Measurements from ENCODE around the gene ARHGAP24. TPM values are rescaled to one million over a fixed set of nuclear protein-coding genes. Genes with fewer than 3 reads are reported as not detected.

ARHGAP24 gene
- total RNA-seq, 2 experiments from 2014 or later = not detected

- ChIA-PET CTCF (interaction anchor here (0.9 kb wide), 1 partner anchor 9 kb away, joined by 3 read pairs; no protein-coding TSS in a partner anchor), POLR2A (no interaction called here)
- Mint-ChIP-seq H3K4me3 (no peak overlapping the region), H3K9me3 (no peaks in the 10 kb centered on the region), H3K27me3 (no peaks in the 10 kb centered on the region), H3K27ac (no peak overlapping the region), H3K4me1 (no peaks in the 10 kb centered on the region), H3K36me3 (ENCODE audit: low read depth) (no peaks in the 10 kb centered on the region)
- no peak for DNase-seq
These were observed 120.3 kb downstream of the ARHGAP24 start for GRCh38 chr4:85595098-85595775.

- Mint-ChIP-seq H3K36me3 (ENCODE audit: low read depth) (no peaks in the 10 kb centered on the region), H3K4me3 (no peak overlapping the region), H3K27ac (no peak overlapping the region), H3K27me3 (no peaks in the 10 kb centered on the region), H3K9me3 (no peaks in the 10 kb centered on the region), H3K4me1 (no peaks in the 10 kb centered on the region)
- POLR2A ChIA-PET = no interaction called here
- DNase-seq = no peak
- CTCF ChIA-PET = interaction anchor here (0.9 kb wide), 1 partner anchor 9 kb away, joined by 3 read pairs; no protein-coding TSS in a partner anchor
These were observed 121.0 kb downstream of the ARHGAP24 start for GRCh38 chr4:85595796-85596559.

DNA sequence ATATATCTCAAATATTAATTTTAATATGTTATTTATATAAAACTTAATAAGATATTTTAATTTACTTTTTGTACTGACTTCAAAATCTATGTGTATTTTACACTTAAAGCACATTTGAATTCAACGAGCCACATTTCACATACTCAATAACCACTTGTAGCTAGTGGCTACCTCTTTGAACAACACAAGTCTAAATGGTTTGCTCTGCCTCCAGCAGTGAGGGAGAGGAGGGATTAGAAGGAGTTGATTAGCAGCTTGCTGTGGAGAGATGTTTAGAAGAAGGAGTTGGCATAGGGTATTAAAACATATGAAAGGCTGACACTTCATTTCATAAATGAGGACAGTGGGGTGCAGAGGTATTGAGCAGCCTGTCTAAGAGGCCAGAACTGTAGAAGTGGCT is 124.0 kb downstream of the ARHGAP24 start:
- Mint-ChIP-seq H3K4me1 (no peaks in the 10 kb centered on the region), H3K9me3 (no peaks in the 10 kb centered on the region), H3K4me3 (no peak overlapping the region), H3K27ac (no peak overlapping the region), H3K36me3 (ENCODE audit: low read depth) (no peaks in the 10 kb centered on the region), H3K27me3 (no peaks in the 10 kb centered on the region)
- POLR2A ChIA-PET = no interaction called here
- CTCF ChIA-PET = no interaction called here
- DNase-seq = no peak

GRCh38 chr4:85600501-85600900 is 125.6 kb downstream of the ARHGAP24 start:
- no peak overlapping the region for H3K27ac Mint-ChIP-seq
- ChIA-PET CTCF (no interaction called here), POLR2A (no interaction called here)
- no peaks in the 10 kb centered on the region for H3K27me3 Mint-ChIP-seq
- H3K4me1 Mint-ChIP-seq = no peaks in the 10 kb centered on the region
- DNase-seq = no peak
- no peak overlapping the region for H3K4me3 Mint-ChIP-seq
- no peaks in the 10 kb centered on the region for H3K36me3 Mint-ChIP-seq (ENCODE audit: low read depth)
- no peaks in the 10 kb centered on the region for H3K9me3 Mint-ChIP-seq

- Mint-ChIP-seq H3K9me3 (no peaks in the 10 kb centered on the region), H3K27me3 (no peaks in the 10 kb centered on the region), H3K4me3 (no peak overlapping the region), H3K4me1 (no peaks in the 10 kb centered on the region), H3K36me3 (ENCODE audit: low read depth) (no peaks in the 10 kb centered on the region), H3K27ac (no peak overlapping the region)
- DNase-seq = no peak
- CTCF ChIA-PET = no interaction called here
- POLR2A ChIA-PET = no interaction called here
These were observed 128.7 kb downstream of the ARHGAP24 start for GRCh38 chr4:85603437-85604336.

DNA sequence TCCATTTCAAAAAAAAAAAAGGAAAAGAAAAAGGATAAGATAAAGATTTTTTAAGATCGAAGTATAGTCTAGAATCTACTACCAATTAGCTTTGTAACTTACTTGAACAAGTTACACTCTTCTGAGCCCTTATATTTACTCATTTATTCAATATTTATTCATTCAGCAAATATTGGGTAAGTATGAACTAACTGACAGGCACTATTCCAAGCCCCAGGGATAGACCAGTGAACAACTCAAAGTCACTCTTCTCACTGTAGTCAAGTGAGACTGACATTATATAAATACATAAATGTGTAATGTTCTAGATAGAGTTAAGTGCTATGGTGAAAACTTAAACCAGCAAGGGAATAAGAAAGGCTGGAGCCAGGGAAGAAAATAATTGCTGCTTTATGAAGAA is 131.6 kb downstream of the ARHGAP24 start:
- H3K27ac Mint-ChIP-seq = no peak overlapping the region
- DNase-seq = no peak
- no peaks in the 10 kb centered on the region for H3K9me3 Mint-ChIP-seq
- H3K4me3 Mint-ChIP-seq = no peak overlapping the region
- no peaks in the 10 kb centered on the region for H3K36me3 Mint-ChIP-seq (ENCODE audit: low read depth)
- CTCF ChIA-PET = interaction anchor here (0.6 kb wide), 1 partner anchor 22 kb away, joined by 3 read pairs; no protein-coding TSS in a partner anchor
- H3K4me1 Mint-ChIP-seq = no peaks in the 10 kb centered on the region
- POLR2A ChIA-PET = no interaction called here
- H3K27me3 Mint-ChIP-seq = no peaks in the 10 kb centered on the region

- Mint-ChIP-seq H3K36me3 (ENCODE audit: low read depth) (no peaks in the 10 kb centered on the region), H3K27me3 (no peaks in the 10 kb centered on the region), H3K9me3 (no peaks in the 10 kb centered on the region), H3K4me3 (no peak overlapping the region), H3K4me1 (no peaks in the 10 kb centered on the region), H3K27ac (no peak overlapping the region)
- DNase-seq = no peak
- ChIA-PET POLR2A (no interaction called here), CTCF (no interaction called here)
These were observed 132.7 kb downstream of the ARHGAP24 start for GRCh38 chr4:85607624-85608023.

GRCh38 chr4:85610450-85610849 is 135.5 kb downstream of the ARHGAP24 start:
- Mint-ChIP-seq H3K36me3 (ENCODE audit: low read depth) (no peaks in the 10 kb centered on the region), H3K9me3 (no peaks in the 10 kb centered on the region), H3K27me3 (no peaks in the 10 kb centered on the region), H3K27ac (no peak overlapping the region), H3K4me1 (no peaks in the 10 kb centered on the region), H3K4me3 (no peak overlapping the region)
- ChIA-PET CTCF (no interaction called here), POLR2A (no interaction called here)
- no peak for DNase-seq

DNA sequence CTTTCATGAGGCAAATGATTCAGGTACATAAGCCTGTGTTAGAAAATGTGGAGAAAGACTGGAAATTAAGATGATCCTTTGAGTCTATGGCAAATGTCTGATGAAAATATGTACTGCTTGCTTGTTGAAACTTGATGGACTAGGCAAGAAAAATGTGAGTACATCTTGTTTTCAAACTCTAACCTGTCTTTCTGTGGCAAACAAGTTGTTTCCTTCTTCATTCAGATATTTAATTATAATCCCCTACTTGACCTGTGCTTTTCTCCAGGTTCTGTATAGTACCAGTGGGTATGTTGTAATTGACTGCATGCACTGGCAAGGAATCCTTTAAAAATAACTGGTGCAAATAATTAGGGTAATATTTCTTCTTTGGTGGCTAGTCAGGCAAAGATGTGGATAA is 136.7 kb downstream of the ARHGAP24 start:
- CTCF ChIA-PET = no interaction called here

GRCh38 chr4:85613901-85614300 is 139.0 kb downstream of the ARHGAP24 start:
- CTCF ChIA-PET = no interaction called here

More for the DNA sequence above, 136.7 kb downstream of the ARHGAP24 start:
- H3K27me3 Mint-ChIP-seq = no peaks in the 10 kb centered on the region
- H3K36me3 Mint-ChIP-seq (ENCODE audit: low read depth) = no peaks in the 10 kb centered on the region
- H3K4me3 Mint-ChIP-seq = no peak overlapping the region
- no peaks in the 10 kb centered on the region for H3K9me3 Mint-ChIP-seq
- H3K4me1 Mint-ChIP-seq = no peaks in the 10 kb centered on the region
- POLR2A ChIA-PET = no interaction called here
- DNase-seq = no peak
- no peak overlapping the region for H3K27ac Mint-ChIP-seq

GRCh38 chr4:85615952-85616351 is 141.0 kb downstream of the ARHGAP24 start:
- Mint-ChIP-seq H3K27ac (no peak overlapping the region), H3K4me1 (no peaks in the 10 kb centered on the region), H3K36me3 (ENCODE audit: low read depth) (no peaks in the 10 kb centered on the region), H3K4me3 (no peak overlapping the region), H3K9me3 (no peaks in the 10 kb centered on the region), H3K27me3 (no peaks in the 10 kb centered on the region)
- ChIA-PET POLR2A (no interaction called here), CTCF (no interaction called here)
- DNase-seq = no peak

More at GRCh38 chr4:85613901-85614300, 139.0 kb downstream of the ARHGAP24 start:
- no peaks in the 10 kb centered on the region for H3K4me1 Mint-ChIP-seq
- no peaks in the 10 kb centered on the region for H3K9me3 Mint-ChIP-seq
- POLR2A ChIA-PET = no interaction called here
- H3K36me3 Mint-ChIP-seq (ENCODE audit: low read depth) = no peaks in the 10 kb centered on the region
- no peak overlapping the region for H3K4me3 Mint-ChIP-seq
- no peak for DNase-seq
- H3K27me3 Mint-ChIP-seq = no peaks in the 10 kb centered on the region
- no peak overlapping the region for H3K27ac Mint-ChIP-seq

DNA sequence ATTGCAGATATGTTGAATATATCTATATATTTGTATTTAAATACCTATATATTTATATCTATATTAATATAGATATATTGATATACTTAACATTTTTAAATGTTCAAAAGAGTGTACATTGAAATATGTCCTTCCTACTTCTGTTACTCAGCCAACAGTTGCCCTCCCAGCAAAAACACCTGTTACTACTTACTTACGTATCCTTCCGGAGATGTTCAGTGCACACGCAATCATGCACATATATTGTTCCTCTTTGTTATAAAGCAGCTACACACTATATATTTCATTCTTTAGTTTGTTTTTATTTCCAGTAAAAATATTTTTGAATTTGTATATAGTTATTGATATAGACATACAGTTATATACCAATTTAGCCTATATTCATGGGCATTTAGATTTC is 142.3 kb downstream of the ARHGAP24 start:
- Mint-ChIP-seq H3K36me3 (ENCODE audit: low read depth) (no peaks in the 10 kb centered on the region), H3K4me3 (no peak overlapping the region), H3K4me1 (no peaks in the 10 kb centered on the region), H3K27ac (no peak overlapping the region), H3K9me3 (no peaks in the 10 kb centered on the region), H3K27me3 (no peaks in the 10 kb centered on the region)
- no peak for DNase-seq
- ChIA-PET POLR2A (no interaction called here), CTCF (no interaction called here)

- no peak overlapping the region for H3K27ac Mint-ChIP-seq
- ChIA-PET CTCF (no interaction called here), POLR2A (no interaction called here)
- H3K4me1 Mint-ChIP-seq = no peaks in the 10 kb centered on the region
- no peaks in the 10 kb centered on the region for H3K36me3 Mint-ChIP-seq (ENCODE audit: low read depth)
- H3K9me3 Mint-ChIP-seq = peaks cover 6% of the 10 kb centered on the region
- DNase-seq = no peak
- no peak overlapping the region for H3K4me3 Mint-ChIP-seq
- no peaks in the 10 kb centered on the region for H3K27me3 Mint-ChIP-seq
These were observed 158.0 kb downstream of the ARHGAP24 start for GRCh38 chr4:85632981-85633380.
